LNCAP (cell line): ENCODE measurements around the gene VPS33A.

Source experiments
- TF ChIP-seq, protein P1 (sequence below): fragments of 450-650 bp; IDR thresholded peaks from 2 replicates; pipeline ENCODE4 v1.5.1; 2017; ENCODE audit warnings: mild to moderate bottlenecking

VPS33A gene

GRCh38 chr12:122189626-122190475, 76.4 kb downstream of the VPS33A start:
- TF ChIP-seq, protein P1, sequence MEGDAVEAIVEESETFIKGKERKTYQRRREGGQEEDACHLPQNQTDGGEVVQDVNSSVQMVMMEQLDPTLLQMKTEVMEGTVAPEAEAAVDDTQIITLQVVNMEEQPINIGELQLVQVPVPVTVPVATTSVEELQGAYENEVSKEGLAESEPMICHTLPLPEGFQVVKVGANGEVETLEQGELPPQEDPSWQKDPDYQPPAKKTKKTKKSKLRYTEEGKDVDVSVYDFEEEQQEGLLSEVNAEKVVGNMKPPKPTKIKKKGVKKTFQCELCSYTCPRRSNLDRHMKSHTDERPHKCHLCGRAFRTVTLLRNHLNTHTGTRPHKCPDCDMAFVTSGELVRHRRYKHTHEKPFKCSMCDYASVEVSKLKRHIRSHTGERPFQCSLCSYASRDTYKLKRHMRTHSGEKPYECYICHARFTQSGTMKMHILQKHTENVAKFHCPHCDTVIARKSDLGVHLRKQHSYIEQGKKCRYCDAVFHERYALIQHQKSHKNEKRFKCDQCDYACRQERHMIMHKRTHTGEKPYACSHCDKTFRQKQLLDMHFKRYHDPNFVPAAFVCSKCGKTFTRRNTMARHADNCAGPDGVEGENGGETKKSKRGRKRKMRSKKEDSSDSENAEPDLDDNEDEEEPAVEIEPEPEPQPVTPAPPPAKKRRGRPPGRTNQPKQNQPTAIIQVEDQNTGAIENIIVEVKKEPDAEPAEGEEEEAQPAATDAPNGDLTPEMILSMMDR: no peak

DNA sequence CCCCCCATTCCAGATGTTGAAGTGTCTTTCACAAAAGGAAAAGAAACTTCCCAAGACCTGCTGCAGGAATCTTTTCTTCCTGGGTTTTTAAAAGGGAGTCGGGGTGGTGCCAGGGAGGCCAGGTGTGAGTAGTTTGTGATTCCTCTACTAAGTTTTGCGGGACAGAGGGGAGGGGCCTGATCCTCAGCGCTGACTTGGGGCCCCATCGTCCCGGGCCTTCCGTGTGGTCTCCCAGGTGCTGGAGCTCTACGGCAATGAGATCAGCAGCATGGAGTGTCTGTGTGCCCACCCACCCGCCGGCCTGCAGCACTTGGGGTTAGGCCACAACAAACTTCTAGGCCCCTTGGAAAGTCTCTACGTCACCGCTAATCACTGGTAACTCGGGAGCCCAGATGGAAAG, 78.8 kb downstream of the VPS33A start:
- TF ChIP-seq, protein P1: no peak

DNA sequence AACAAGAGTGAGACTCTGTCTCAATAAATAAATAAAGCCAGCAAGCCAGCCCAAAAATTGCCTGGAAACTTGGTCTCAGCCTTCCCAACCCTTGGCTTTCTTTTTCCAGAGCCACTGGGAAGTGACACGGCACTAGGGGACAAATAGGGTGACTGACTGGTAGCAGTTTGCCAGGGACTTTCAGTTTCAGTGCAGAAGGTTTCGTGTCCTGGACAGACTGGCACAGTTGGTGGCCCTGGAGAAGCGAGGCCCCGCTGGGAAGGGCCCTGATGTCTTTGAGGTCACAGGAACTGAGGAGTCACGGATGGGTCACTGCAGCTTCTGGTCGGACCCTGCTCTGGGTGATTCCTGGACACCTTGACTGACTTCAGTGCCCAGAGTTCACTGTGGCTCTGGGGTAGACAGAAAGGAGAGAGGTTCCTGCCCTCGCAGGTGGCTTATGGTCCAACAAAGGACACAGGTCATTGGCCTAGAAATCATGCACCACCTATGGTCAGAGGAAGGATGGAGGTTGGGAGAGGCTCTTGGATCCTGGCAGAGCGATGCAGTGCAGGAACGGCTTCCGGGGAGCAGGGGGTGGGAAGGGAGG, 80.7 kb downstream of the VPS33A start:
- TF ChIP-seq, protein P1: no peak

GRCh38 chr12:122185079-122185478, 81.2 kb downstream of the VPS33A start:
- TF ChIP-seq, protein P1: no peak

GRCh38 chr12:122184517-122184916, 81.8 kb downstream of the VPS33A start:
- TF ChIP-seq, protein P1: no peak

DNA sequence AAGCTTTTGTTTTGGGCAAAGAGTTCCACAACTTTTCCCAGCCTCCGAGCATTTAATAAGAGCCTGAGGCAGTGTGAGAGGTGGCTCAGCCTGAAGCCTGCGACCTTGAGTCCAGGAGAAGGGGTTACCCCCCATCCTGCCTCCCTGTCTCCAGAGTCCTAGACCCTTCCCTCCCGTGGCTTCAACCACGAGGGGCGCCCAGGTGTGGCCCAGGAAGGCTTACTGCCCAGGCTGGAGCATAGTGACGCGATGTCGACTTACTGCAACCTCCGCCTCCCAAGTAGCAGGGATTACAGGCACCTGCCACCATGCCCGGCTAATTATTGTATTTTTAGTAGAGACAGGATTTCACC, 82.7 kb downstream of the VPS33A start:
- TF ChIP-seq, protein P1: no peak

DNA sequence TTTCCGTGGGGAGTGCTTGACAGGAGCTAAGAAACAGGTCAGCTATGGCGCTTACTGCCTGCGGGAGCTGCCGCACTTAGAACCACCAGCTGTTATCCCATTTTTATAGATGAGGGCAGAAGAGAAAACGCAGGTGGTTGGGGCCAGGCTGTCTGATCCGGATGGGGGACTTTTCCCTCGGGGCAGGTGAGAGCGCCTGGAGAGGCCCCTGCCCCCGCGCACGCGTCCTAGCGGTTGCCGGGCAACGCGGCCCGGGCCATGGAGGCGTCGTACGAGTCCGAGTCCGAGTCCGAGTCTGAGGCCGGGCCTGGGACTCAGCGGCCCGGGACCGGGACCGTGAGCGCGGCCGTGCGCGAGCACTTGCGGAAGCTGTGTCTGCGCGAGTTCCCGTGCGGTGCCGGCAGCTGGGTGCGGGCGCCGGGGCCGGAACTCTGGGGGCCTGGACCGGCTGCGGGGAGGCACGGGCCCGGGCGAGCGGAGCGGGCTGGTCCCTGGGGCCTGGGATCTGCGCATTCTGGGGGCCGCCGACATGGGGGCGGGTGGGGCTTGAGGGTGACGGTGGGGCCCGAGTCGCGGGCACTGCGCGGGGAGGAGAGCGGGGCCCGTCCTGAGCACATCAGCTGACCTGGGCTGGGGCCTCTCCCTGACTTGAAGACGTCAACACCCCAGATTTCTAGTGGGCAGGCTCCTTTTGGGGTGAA, 83.3 kb downstream of the VPS33A start, which contains the start of gene LRRC43:
Gene LRRC43, plus strand, starts transcription at position 237 of the 701 bp plus-strand sequence. Its CDS starts 22 bp downstream, at position 259.
- TF ChIP-seq, protein P1: no peak
